Left lung (tissue), 14 donors: ENCODE data around the gene EVI5. TPM values are rescaled to one million over a fixed set of nuclear protein-coding genes. Genes with fewer than 3 reads are reported as not detected.
A peak's percentile ranks its signal among the peaks of the same experiment; 100 is the strongest.

Experiments
- ATAC-seq: fragments of 200-7000 bp; cut with Tn5 transposase; one replicate; pipeline ENCODE4 v1.9.1; 2020; ENCODE audit warnings: moderate library complexity
- DNase-seq, 4 donors: peaks; one replicate each; pipeline ENCODE4 v3.0.0-alpha.2; 2013 to 2020
- H3K27ac ChIP-seq, 2 donors: fragments of 200-600 bp; sonication (generic) in 1 of 2; one replicate each; pipeline versions ENCODE4 v1.5.0 to v1.8.0; 2020 to 2021
- H3K27me3 ChIP-seq, 2 donors: fragments of 200-600 bp; sonication (generic) in 1 of 2; one replicate each; pipeline versions ENCODE4 v1.5.0 to v1.8.0; 2020 to 2021
- H3K36me3 ChIP-seq, 2 donors: fragments of 200-600 bp; sonication (generic) in 1 of 2; one replicate each; pipeline versions ENCODE4 v1.5.0 to v1.8.0; 2020 to 2021
- H3K4me1 ChIP-seq, 2 donors: fragments of 200-600 bp; one replicate each; pipeline ENCODE4 v1.8.0; 2021
- H3K4me3 ChIP-seq, 2 donors: fragments of 200-600 bp; sonication (generic) in 1 of 2; one replicate each; pipeline versions ENCODE4 v1.5.0 to v1.8.0; 2020 to 2021; ENCODE audit warnings: mild to moderate bottlenecking in 1 of 2
- H3K9me3 ChIP-seq, 2 donors: fragments of 200-600 bp; sonication (generic) in 1 of 2; one replicate each; pipeline versions ENCODE4 v1.5.0 to v1.8.0; 2020 to 2021
- intact Hi-C, 2 donors: fragments of 100-400 bp; cut with DNase I; formaldehyde crosslinking; loops; one replicate each; pipeline versions ENCODE4 v1.11.2 to v1.14.2; 2022
- long read RNA-seq, 12 donors: library from polyadenylated mRNA in 2 of 12; unstranded in 2 of 12; transcript quantifications; one replicate each; pipeline ENCODE4 v2.0.0 and lab custom pipeline, GENCODE V29; 2019 to 2026
- polyA plus RNA-seq, 6 donors: library from polyadenylated mRNA; unstranded; fragments of 120-200 nt; gene quantifications; one replicate each; pipeline ENCODE4 v1.2.1, GENCODE V29; 2013; ENCODE audit not compliant: insufficient read length in 6 of 6
- total RNA-seq, 2 donors: library from RNA; stranded (reverse); fragmentation: NEBNext Ultra II Directional; extraction: Animal tissue kit (Norgen Biotek cat#: 25700); gene quantifications; one replicate each; pipeline ENCODE4 v1.2.1, GENCODE V29; 2021
- TF ChIP-seq, protein P1 (sequence below), 2 donors: fragments of 200-600 bp; sonication (generic) in 1 of 2; IDR thresholded peaks; one replicate each; pipeline versions ENCODE4 v1.5.0 to v1.8.0; 2021; ENCODE audit warnings: antibody characterized with exemption in 2 of 2
- donor health status: DM: no; HTN: yes; CAD: no.
- donor health status: DM: no; HTN: no; CAD: no.

Gene EVI5
- 10 to 100 TPM; 40.3 to 49.7 TPM for total RNA-seq
- polyA plus RNA-seq = 10 to 100 TPM; 17.5 to 23.9 (median 22.1) TPM
- long read RNA-seq, donor 1 = 0 reads
- long read RNA-seq, donor 2 = 0 reads
- long read RNA-seq, donor 3 = 0 reads
- long read RNA-seq, donor 4, partial matches to known transcripts = 15 of 32 reads
- long read RNA-seq, donor 4, other reads (novel, unspliced or antisense) = 17 of 32 reads
- long read RNA-seq, donor 5 = 0 reads
- long read RNA-seq, donor 6, partial matches to known transcripts = 7,053 of 7,155 reads
- long read RNA-seq, donor 6, other reads (novel, unspliced or antisense) = 102 of 7,155 reads
- long read RNA-seq, donor 7 = 0 reads
- long read RNA-seq, donor 8 = 0 reads
- long read RNA-seq, donor 9 = 0 reads
- long read RNA-seq, donor 10, partial matches to known transcripts = 2 of 12 reads
- long read RNA-seq, donor 10, other reads (novel, unspliced or antisense) = 10 of 12 reads
- long read RNA-seq, donor 11, partial matches to known transcripts = 10 of 10 reads
- long read RNA-seq, donor 11, other reads (novel, unspliced or antisense) = 0 of 10 reads
- long read RNA-seq, donor 12 = 0 reads

DNA sequence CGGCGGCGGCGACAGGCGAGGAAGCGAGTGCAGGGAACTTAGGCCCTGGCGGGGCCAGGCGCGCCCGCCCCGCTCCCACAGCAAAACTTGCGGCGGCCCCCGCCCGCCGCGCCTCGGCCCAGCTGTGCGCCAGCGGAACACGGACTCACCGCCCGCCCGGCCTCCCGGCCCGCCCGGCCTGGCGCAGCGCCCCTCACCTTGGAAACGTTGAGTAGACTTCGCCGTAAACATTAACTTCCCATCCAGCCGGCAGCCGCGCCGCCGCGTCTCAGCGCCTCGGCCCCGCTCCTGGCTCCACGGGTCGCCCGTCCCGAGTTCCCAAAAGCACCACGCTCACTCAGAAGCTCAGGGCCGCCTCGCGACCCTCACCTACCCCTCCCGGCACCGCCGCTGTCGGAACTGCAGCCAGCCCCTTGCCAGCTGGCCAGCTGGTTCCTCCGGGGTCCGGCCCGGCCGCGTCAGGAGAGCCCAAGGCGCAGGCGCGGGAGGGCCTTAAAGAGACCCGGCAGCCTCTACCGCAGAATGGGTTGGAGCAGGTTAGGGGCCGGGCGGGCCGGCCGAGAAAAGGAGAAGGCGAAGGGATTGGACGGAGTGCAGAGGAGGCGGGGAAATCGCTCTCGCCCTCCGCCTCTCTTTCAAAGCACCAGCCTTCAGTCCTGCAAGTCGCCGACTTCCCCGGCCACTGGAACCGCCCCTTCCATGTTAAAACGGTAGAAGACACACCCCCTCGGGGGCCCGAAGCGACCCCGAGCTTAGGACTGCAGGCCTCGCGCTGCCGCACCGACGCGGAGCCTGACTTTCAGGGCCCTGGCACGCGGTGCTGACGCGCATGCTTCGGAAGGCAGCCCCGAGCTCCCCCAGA lies at the start of gene EVI5:
TSS of gene EVI5 (minus strand) at position 470 of the 862 bp plus-strand sequence. CDS start 48,562 bp downstream, outside the sequence.
- Histone ChIP-seq H3K9me3 (no peaks in the 10 kb centered on the region), H3K27me3 (no peaks in the 10 kb centered on the region), H3K27ac (peak within 1 kb of the TSS; percentile 98 to 99), H3K4me3 (peak within 1 kb of the TSS; percentile 69 to 70), H3K36me3 (no peaks in the 10 kb centered on the region), H3K4me1 (peaks cover 8 to 41% of the 10 kb centered on the region in 2 donors)
- TF ChIP-seq, protein P1, sequence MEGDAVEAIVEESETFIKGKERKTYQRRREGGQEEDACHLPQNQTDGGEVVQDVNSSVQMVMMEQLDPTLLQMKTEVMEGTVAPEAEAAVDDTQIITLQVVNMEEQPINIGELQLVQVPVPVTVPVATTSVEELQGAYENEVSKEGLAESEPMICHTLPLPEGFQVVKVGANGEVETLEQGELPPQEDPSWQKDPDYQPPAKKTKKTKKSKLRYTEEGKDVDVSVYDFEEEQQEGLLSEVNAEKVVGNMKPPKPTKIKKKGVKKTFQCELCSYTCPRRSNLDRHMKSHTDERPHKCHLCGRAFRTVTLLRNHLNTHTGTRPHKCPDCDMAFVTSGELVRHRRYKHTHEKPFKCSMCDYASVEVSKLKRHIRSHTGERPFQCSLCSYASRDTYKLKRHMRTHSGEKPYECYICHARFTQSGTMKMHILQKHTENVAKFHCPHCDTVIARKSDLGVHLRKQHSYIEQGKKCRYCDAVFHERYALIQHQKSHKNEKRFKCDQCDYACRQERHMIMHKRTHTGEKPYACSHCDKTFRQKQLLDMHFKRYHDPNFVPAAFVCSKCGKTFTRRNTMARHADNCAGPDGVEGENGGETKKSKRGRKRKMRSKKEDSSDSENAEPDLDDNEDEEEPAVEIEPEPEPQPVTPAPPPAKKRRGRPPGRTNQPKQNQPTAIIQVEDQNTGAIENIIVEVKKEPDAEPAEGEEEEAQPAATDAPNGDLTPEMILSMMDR (IDR thresholded peaks at IDR 0.05) = no peak
- DNase-seq (peak; percentile 95 to 98 (median 96)), ATAC-seq (peak; percentile 96)
- intact Hi-C loops = no loop called here

DNA sequence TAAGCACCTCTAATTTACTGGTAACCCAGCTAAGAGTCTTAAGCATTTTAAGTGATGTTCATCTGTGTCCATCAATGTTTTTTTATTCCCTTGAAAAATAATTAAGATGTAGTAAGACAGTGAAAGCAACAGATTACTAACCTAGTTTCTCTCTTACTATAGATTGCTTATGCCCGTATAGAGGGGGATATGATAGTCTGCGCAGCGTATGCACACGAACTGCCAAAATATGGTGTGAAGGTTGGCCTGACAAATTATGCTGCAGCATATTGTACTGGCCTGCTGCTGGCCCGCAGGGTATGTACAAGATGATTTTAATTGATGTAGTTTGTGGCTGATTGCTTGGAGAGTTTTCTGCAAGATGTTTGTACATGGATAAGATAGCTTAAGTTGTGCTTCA lies 49.7 kb upstream of the EVI5 start:
- Histone ChIP-seq H3K4me3 (peak overlapping the region in 1 of 2 donors; percentile 86), H3K36me3 (peaks cover 6 to 63% of the 10 kb centered on the region in 2 donors), H3K27ac (no peak overlapping the region), H3K4me1 (peaks cover 14 to 69% of the 10 kb centered on the region in 2 donors), H3K9me3 (no peaks in the 10 kb centered on the region), H3K27me3 (no peaks in the 10 kb centered on the region)
- ATAC-seq = no peak
- TF ChIP-seq, protein P1 (IDR thresholded peaks at IDR 0.05) = no peak
- DNase-seq = no peak
- intact Hi-C loops = no loop called here

DNA sequence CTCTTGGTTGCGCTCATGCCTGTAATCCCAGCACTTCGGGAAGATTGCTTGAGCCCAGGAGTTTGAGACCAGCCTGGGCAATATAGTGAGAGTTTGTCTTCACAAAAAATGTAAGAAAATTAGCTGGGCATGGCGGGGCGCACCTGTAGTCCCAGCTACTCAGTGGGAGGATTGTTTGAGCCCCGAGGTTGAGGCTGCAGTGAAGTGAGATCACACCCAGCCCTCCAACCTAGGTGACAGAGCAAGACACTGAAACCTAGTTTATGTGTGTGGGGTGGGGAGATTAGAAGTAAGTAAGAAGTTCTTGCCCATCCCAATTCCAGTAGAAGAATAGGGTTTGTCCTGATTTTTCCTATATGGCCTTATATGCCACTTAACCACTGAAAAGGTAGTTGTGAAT lies 48.9 kb upstream of the EVI5 start:
- Histone ChIP-seq H3K4me3 (peak overlapping the region in 1 of 2 donors; percentile 86), H3K36me3 (peaks cover 6 to 55% of the 10 kb centered on the region in 2 donors), H3K27me3 (no peaks in the 10 kb centered on the region), H3K27ac (no peak overlapping the region), H3K9me3 (no peaks in the 10 kb centered on the region), H3K4me1 (peaks cover 14 to 61% of the 10 kb centered on the region in 2 donors)
- intact Hi-C loops = no loop called here
- DNase-seq (no peak), ATAC-seq (no peak)
- TF ChIP-seq, protein P1 (IDR thresholded peaks at IDR 0.05) = no peak

DNA sequence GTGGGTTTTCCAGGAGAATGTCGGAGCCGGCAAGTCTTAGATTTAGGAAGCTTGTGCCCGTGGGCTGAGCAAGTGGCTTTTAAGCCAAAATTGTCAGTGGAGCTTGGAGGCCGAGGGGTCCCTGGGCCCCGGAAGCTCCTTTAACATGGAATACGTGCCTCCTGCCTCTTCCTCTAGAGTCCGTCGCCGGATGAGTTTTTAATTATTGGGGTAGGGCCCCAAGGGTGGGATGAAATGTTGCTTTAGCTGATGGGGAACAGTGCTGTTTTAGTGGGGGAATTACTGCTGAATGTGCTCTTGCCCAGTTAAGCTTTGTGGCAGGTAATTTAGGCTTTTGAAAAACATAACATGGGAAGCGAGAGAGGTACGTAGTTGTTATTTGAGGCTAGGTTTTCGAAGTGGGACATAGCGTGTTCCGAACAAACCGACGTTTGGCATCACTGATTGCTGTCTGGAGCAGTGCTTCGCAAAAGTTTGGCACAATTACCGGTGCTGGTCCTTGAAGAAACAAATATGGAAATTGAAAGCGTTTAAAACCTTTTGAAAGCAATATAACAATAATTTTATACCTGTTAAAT lies 47.7 kb upstream of the EVI5 start:
- ATAC-seq (peak; percentile 6), DNase-seq (no peak)
- H3K4me1 ChIP-seq = peaks cover 14 to 50% of the 10 kb centered on the region in 2 donors

More for the DNA sequence above, 47.7 kb upstream of the EVI5 start:
- Histone ChIP-seq H3K4me3 (peak overlapping the region; percentile 74 to 86), H3K9me3 (no peaks in the 10 kb centered on the region), H3K36me3 (peaks cover 3 to 43% of the 10 kb centered on the region in 2 donors), H3K27me3 (no peaks in the 10 kb centered on the region), H3K27ac (peak overlapping the region; percentile 86 to 88)
- TF ChIP-seq, protein P1 (IDR thresholded peaks at IDR 0.05) = no peak
- intact Hi-C loops = no loop called here
